HG03060 (cell line): Measurements from ENCODE around the gene NFATC1.

Experiments
- ATAC-seq: cut with Tn5 transposase; IDR thresholded peaks from one replicate; pipeline ENCODE4 v1.9.1; 2021; ENCODE audit warnings: low read depth, moderate number of reproducible peaks; ENCODE audit not compliant: unreplicated experiment

NFATC1 gene

GRCh38 chr18:79420033-79420745 lies 24.5 kb downstream of the NFATC1 start:
- ATAC-seq = no peak

DNA sequence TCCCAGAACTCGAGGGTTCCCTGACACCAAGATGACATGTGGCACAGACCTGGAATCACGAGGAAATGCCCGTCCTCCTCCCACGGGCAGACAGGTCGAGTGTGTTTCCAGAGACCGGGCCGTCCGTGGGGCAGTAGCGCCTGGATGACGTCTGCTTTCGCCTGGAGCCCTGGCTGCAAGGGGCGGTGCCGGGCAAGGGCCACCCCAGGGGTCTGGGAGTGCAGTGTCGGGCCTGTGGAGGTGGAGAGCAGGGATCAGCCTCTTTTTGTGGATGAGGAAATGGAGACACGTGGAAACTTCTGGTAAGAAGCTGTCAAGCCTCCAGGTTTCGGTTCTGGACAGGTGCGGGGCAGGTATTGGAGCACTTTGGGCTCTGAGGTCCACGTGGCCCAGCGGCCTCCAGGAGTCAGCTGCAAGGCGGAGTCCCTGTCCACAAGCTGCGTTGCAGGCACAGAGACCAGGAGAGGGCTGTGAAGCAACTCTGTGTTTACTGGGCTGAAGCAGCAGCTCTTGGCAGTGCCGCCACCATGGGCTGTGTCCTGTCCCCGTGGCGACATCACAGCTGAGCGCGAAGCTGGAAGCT lies 25.6 kb downstream of the NFATC1 start:
- ATAC-seq = no peak

DNA sequence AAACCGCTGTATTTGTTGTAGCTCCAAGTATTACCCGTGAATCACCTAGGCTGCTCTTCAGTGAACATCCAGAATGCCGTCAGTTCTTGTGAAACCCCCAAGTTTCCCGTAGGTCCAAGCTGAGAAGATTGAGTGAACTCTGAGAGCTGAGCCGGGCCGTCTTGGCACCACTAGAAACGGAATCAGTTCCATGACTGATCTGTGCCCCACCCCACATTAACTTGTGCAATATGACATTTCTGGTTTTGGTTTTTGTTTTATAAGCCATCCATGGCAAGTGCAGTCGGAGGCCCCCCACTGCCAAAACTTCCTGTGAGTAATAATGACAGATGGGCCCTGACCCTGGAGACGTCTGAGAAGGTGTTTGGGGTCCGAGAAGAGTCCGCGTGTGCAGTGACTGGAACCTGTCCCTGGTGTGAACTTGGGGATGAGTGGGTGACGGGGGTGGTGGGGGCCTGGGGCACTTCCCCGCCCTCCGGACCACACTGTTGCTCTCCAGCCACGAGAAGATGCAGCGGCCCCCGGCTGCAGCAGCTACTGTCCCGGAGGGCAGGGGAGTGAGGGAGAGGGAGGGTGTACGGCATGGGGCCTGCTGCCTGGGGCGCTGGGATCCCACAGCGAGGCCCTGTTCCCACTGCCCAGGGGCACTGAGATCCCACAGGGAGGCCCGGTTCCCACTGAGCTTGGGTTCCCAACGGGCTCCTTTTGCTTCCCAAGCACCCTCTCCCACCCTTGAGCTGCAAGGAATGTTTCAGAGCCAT lies 26.5 kb downstream of the NFATC1 start:
- ATAC-seq = peak; percentile 85

DNA sequence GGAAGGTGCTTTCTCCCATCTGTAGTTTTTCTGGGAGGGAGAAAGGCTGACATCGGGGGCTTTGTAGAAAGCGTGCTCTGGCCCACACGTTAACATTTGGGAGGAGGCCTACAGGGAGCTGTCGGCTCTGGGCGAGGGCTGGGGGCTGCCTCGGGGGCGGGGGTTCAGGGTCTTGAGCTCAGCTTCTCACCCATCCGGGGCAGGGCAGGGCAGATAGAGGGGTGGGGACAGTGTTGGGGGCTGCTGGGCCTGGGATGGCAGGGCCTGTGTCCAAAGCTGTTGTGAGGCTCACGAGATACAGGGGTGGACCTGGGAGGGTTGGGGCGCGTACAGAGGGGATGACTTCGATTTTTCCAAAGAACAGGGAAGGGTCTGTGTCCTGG lies 27.0 kb downstream of the NFATC1 start:
- ATAC-seq = no peak

- ATAC-seq = no peak
These were observed 27.7 kb downstream of the NFATC1 start for GRCh38 chr18:79423211-79424007.

DNA sequence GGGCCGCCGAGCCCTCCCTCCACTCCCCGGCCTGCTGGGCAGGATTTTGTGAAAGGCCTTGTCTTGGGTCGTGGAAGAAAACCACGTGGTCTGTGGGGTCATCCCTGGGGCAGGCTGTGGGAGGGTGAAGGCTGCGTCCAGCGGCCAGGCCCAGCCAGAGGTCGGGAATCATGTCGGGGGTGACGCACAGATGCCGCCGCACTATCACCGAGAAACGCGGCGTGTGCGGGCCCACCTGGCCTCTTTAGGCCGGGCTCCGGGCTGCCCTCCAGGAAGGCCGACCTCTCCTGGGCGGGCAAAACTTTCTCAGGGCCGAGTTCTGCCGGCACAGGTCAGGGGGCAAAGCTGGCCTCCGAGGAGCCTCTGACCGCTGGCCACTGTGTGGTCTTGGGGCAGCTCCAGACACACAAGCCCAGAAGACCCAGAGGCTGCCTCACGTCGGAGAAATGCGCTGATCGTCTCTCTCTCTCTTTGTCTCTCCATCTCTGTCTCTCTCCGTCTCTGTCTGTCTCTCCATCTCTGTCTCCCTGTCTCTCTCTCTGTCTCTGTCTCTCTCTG lies 28.4 kb downstream of the NFATC1 start:
- ATAC-seq = no peak

DNA sequence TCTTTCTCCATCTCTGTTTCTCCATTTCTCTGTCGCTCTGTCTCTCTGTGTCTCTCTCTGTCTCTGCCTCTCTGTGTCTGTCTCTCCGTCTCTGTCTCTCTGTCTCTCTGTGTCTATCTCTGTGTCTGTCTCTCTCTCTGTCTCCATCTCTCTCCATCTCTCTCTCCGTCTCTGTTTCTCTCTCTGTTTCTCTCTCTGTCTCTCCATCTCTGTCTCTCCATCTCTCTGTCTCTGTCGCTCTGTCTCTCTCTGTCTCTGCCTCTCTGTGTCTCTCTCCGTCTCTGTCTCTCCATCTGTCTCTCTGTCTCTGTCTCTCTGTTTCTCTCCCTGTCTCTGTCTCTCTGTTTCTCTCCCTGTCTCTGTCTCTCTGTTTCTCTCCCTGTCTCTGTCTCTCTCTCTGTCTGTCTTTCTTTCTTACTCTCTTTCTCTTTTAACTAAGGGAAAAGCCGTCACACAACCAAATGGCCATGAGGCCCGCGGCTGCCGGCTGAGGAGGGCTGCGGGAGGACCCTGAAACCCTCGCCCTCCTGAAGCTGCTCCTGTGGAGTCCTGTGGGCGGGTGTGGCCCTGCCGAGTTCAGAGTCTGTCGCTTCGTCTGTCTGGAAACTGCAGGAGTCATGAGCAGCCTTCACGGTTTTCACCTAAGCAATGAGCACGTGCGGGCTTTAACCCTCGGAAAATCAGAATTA lies 29.3 kb downstream of the NFATC1 start:
- ATAC-seq = no peak

GRCh38 chr18:79425569-79425886 lies 29.8 kb downstream of the NFATC1 start:
- ATAC-seq = no peak

GRCh38 chr18:79426376-79427300 lies 30.9 kb downstream of the NFATC1 start:
- ATAC-seq = no peak

GRCh38 chr18:79427368-79428225 lies 31.9 kb downstream of the NFATC1 start:
- no peak for ATAC-seq

DNA sequence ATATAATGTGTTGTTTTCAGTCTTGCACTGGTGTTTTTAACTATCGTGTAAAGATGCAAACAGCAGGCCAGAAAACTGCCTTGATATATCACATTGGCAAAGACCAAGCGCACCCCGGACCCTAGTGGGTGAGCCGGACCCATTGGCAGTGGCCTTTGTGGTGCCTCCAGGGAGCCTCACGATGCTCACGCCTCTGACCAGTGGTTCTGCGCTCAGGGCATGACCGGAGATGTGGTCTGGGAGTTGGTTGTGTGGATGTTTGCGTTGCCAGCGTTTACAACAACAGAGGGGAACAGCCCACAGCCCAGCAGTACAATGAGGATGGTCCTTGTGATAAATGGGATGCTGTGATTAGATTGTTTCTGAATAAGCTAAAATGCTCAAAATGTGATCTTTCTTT lies 32.6 kb downstream of the NFATC1 start:
- no peak for ATAC-seq

DNA sequence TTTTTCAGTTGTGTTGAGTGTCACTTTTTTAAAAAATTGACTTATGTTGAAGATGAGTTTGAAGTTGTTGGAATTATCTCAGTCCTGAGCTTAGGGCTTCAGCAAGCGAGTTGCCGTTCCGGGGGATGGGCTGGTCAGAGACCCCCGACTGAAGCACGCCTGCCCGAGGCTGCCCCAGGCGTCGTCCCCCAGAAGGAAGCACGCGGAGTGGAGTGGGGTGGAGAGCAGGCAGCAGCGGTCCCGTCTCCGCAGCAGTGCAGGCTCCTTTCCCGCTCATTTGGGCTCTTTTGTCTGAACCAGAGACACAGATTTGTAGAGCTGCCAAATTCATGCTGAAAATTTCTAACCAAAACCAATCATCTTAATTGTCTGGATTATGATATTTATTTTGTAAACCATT lies 33.7 kb downstream of the NFATC1 start:
- ATAC-seq = no peak

DNA sequence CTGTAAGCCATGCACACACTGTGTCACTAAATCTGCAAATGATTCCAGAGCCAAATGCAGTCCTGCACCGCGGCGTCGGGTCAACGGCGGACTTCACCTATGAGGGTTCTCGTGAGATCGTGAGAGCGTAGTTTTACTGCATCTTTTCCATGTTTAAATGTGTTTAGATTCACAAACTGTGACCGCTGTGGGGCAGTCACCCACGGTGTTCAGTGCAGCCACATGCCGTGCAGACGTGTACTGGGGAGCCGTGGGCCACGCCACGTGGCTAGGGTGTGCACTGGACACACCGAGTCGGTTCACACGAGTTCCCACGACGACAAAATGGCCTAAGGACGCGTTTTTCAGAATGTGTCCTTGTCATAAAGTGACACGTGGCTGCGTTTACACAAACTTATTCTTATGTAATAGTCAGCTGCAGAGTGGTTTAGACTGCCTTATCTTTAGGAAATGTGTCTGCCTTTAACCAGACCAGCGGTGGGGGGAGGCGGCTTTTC lies 34.1 kb downstream of the NFATC1 start:
- no peak for ATAC-seq

DNA sequence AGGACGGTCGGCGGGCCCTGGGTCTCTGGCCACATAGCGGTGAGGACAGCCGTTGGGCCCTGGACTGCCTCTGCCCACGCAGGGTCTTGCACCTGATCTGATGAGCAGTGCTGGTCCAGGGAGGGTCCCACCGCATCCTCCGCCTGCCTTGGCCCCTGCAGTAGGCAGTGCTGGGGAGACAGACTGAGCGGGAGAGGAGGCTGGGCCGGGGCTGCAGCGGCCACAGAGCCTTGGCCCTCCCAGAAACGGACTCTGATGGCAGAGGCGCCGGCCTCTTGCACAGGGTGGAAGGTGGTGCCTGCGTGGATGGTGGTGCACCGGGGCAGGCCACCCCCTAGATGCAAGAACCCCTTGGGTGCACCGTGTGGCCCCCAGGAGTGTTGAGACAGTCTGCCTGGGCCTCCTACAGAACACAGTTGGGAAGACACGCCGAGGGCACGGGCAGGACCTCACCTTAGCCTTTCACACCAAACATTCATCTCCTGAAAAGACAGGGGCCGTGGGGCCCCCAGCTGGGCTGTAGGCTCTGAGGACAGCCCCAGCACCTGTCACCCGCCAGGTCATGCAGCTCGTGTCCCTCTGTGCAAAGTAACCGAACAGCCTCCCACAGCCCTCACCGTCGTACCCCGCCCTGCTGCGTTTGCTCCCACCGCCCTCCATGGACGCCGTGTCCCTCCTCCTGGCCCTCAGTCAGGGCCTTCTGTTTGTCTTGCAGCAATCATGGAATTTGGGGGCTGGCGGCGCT lies 36.8 kb downstream of the NFATC1 start:
- ATAC-seq = no peak

DNA sequence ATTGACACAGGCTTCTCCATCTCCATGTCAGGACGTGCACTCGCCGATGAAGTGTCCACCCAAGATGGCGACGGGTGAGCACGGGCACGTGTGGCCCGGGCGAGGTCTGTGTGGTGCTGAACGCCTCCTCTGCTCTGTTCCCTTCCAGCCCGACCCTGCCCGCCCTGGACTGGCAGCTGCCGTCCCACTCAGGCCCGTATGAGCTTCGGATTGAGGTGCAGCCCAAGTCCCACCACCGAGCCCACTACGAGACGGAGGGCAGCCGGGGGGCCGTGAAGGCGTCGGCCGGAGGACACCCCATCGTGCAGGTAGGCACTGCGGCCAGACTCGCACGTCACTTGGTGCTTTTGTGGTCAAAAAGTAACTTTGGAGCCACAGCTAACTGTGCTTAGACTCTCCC lies 37.7 kb downstream of the NFATC1 start:
- ATAC-seq = no peak

GRCh38 chr18:79434607-79435401 lies 39.1 kb downstream of the NFATC1 start:
- no peak for ATAC-seq
